ENCODE results near the gene EBI3. TPM values are rescaled to one million over a fixed set of nuclear protein-coding genes. Genes with fewer than 3 reads are reported as not detected.
"Not testable (repeated sequence)": the region's sequence is repeated elsewhere in the genome, so short reads cannot be mapped to it uniquely, and the experiment has no call there.

EBI3 gene
- total RNA-seq, 1 donor from 2014 or later, result 1.3 TPM

- ATAC-seq, result peak; percentile 65
- not testable (repeated sequence) for DNase-seq (ENCODE audit: low spot score)
Observed at GRCh38 chr19:4274321-4274686, 45.0 kb downstream of the EBI3 start.

GRCh38 chr19:4277191-4277696 lies 47.9 kb downstream of the EBI3 start:
- no peak for ATAC-seq

GRCh38 chr19:4278010-4278409 lies 48.7 kb downstream of the EBI3 start:
- ATAC-seq, result no peak
- DNase-seq (ENCODE audit: low spot score), result no peak

More at GRCh38 chr19:4277191-4277696, 47.9 kb downstream of the EBI3 start:
- no peak for DNase-seq (ENCODE audit: low spot score)

- DNase-seq (ENCODE audit: low spot score) (no peak), ATAC-seq (peak; percentile 60)
Observed at GRCh38 chr19:4278419-4279266, 49.3 kb downstream of the EBI3 start, which contains the start of gene SHD. SHD (plus strand) TSS chr19:4279266; CDS start chr19:4280064, 798 bp downstream.

- ATAC-seq, result no peak
- DNase-seq (ENCODE audit: low spot score), result no peak
Observed at GRCh38 chr19:4279267-4279529, 49.9 kb downstream of the EBI3 start.

- DNase-seq (ENCODE audit: low spot score), result no peak
- no peak for ATAC-seq
Observed at GRCh38 chr19:4279530-4280422, 50.5 kb downstream of the EBI3 start.

- DNase-seq (ENCODE audit: low spot score) (peak; percentile 92), ATAC-seq (peak; percentile 98)
Observed at GRCh38 chr19:4284176-4284958, 55.0 kb downstream of the EBI3 start.

GRCh38 chr19:4284974-4285373 lies 55.7 kb downstream of the EBI3 start:
- no peak for ATAC-seq

GRCh38 chr19:4286141-4286540 lies 56.8 kb downstream of the EBI3 start:
- DNase-seq (ENCODE audit: low spot score); ATAC-seq: not testable (repeated sequence)

More at GRCh38 chr19:4284974-4285373, 55.7 kb downstream of the EBI3 start:
- no peak for DNase-seq (ENCODE audit: low spot score)

Other genes with a start within 250 kb of the EBI3 start
- gene EEF2, start 244.1 kb upstream of the EBI3 start, total RNA-seq, result 1,272 TPM
- 13.6 TPM for gene PIAS4, start 221.8 kb upstream of the EBI3 start, total RNA-seq
- 33.3 TPM for gene ZBTB7A, start 162.6 kb upstream of the EBI3 start, total RNA-seq
- gene MAP2K2, start 105.4 kb upstream of the EBI3 start, total RNA-seq, result 63.1 TPM
- 52.0 TPM for gene CREB3L3, start 75.9 kb upstream of the EBI3 start, total RNA-seq
- gene SIRT6, start 47.0 kb upstream of the EBI3 start, total RNA-seq, result 11.1 TPM
- gene ANKRD24, start 46.8 kb upstream of the EBI3 start, total RNA-seq, result 5.6 TPM
- 8.1 TPM for gene YJU2, start 17.6 kb downstream of the EBI3 start, total RNA-seq
- gene SHD, start 49.7 kb downstream of the EBI3 start, total RNA-seq, result 8.8 TPM
- 0.25 TPM for gene TMIGD2, start 72.9 kb downstream of the EBI3 start, total RNA-seq
- 1.3 TPM for gene FSD1, start 75.1 kb downstream of the EBI3 start, total RNA-seq
- gene STAP2, start 109.3 kb downstream of the EBI3 start, total RNA-seq, result 31.8 TPM
- gene MPND, start 114.0 kb downstream of the EBI3 start, total RNA-seq, result 24.2 TPM
- 30.2 TPM for gene SH3GL1, start 171.0 kb downstream of the EBI3 start, total RNA-seq
- gene CHAF1A, start 173.1 kb downstream of the EBI3 start, total RNA-seq, result 3.3 TPM
- 73.5 TPM for gene UBXN6, start 228.3 kb downstream of the EBI3 start, total RNA-seq
- 16.8 TPM for gene HDGFL2, start 242.8 kb downstream of the EBI3 start, total RNA-seq